NK-92 treated with Interleukin-12 subunit alpha and Interleukin-12 subunit beta, amount 100 ng/mL, for 24 hours (cell line): ENCODE results near the gene ZNF366.

Source experiments
- DNase-seq: peaks from one replicate; lab custom pipeline; 2025; lab: John Stamatoyannopoulos, UW

ZNF366 gene

DNA sequence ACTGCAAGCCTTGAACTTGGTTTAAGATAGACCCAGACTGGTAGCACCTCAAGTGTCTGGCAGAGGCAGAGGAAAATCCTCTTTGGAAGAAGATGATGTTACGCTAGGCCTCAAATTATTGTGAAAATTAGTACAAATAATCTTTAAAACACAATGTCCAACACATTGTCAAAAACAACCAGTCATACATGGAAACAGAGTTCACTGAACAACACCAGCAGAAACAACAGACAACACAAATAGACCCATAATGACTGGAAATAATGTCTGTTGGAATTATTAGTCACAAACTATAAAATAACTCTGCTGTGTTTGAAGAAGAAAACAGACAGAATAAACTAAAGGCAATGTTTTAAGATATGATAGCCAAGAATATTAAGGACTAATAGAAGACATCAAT is 15.4 kb upstream of the ZNF366 start:
- no peak for DNase-seq

DNA sequence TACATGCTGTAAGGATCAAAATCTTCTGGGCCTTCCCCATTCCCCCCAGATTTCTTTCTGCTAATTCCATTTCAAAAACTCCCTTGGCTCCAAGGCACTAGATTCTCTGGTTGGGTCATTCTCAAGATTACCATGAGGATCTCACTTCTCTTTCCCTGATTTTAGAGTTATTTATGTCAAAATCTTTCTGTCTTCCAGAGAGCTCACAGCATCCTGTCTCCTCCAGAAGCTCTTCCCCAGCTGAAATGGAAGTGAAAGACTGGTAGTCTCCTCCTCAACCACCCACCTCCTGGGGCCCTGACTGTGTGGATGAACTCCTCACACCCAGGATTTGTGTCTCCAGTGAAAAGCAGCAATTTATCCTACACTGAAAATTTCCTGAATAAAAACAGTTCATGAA is 11.9 kb upstream of the ZNF366 start:
- no peak for DNase-seq

DNA sequence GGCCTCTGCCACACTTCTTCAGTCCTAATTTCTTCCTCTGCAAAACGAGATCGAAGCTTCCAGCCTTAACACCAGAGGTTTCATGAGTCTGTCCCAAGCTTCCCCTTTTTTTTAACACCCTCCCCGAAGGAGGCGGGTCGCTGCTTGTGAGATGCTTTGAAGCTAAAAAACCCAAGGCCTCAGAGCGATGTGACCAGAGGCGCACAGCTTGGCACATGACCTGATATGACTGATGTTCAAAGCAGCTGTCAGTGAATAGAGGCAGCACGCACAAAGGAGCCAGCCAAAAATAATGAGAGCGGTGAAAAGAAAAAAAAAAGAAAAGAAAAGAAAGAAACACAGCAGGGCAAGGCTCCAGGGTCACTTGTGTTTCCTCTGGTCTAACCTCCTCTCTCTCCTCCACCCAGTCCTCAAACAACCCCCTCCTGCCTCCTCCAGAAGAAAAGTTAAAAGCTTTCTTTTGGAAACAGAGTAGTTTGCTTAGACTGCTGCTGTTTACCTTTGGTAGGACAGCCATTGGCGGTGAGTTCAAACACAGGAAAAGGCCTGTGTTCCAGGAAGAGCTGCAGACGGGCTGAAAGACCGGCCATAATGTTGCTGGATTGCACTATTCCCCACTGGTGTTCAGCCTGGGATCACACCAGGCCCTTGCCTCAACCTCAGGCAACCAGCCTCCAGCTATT is 10.9 kb upstream of the ZNF366 start:
- DNase-seq, result no peak

DNA sequence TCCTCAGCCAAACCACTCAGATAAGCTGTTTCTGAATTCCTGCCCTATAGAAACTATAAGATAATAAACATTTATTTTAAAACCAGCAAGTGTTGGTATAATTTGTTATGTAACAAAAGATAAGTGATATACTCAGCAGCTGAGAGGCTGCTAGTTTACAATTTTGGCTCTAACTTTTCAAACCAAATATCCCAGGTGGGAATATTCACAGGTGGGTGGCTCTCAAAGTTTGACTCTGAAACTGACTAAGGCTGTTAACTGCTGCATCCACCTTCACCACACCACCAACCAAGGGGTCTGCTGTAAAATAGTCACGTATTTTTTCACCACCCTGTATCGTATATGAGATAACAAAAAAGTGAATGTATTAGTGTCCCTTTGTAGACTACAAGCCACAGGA is 9.7 kb upstream of the ZNF366 start:
- no peak for DNase-seq

DNA sequence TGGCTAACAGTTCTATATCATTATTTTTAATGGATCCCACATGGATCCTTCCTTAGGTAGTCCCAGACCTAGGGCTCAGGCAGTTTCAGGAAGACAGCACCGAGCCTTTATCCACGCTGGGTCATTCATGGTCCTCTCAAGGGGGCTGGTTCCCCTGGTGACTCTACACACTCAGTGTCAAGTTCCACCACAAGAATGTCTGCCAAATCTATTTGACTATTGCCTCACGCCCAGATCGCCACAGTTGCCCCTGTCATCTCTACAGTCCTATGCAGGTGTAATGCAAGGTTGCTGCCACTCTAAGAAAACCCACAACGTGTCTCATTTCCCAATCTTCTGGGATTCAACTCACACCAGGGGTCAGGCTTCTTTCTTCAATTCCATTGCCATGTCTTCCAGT is 8.0 kb upstream of the ZNF366 start:
- no peak for DNase-seq

DNA sequence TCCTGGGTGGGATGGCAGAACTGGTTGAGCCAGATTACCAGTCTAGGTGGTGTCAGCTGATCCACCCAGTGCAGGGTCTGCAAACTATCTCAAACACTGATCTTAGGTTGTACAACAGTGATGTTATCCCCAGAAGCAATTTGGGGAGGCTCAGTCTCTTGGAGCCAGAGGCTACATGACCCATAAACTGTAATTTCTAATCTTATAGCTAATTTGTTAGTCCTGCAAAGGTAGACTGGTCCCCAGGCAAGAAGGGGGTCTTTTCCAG is 5.3 kb upstream of the ZNF366 start:
- no peak for DNase-seq

DNA sequence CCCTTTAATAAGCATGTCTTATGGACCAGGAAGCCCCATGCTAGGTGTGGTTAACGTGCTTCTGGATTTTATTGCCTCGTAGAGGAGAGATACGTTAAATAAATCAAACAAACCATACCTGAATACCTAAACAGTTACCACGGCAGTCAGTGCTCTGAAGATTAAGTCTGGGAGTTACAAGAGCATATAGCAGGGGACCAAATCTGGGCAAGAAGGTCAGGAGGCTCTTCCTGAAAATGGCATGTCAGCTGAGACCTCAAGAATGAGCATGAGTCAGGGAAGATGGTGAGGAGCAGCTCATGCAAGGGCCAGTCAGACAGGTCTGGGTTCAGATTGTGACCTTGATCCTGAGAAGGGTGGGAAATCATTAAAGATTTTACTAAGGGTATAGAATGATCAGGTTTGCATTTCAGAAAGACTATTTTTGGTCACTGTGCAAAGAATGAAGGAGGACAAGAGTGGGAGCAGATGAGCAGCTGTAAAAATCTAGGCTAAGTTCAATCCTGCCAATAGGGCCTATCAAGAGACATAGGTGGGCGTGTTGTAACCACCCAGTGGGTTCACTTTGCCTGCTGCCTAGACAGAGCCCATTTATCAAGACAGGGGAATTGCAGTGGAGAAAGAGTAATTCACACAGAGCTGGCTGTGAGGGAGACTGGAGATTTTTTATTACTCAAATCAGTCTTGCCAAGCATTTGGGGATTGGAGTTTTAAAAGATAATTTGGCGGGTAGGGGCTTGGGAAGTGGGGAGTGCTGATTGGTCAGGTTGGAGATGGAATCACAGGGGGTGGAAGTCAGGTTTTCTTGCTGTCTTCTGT is 4.8 kb upstream of the ZNF366 start:
- no peak for DNase-seq

DNA sequence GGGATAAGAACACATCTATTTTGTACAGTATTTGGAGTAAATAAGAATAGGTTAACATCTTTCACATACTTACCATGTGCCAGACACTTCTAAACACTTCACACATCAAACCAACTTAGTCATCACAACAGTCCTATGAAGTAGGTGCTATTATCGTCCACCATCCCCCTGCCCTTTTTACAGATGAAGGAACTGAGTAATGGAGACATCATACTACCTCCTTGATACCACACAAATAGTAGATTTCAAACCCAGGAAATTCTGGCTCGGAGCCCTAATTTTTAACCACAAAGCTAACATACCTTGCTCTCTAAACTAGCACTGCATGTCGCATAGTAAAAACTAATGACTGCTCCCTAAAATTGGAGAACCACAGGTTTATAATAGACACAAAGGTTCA is 4.2 kb upstream of the ZNF366 start:
- DNase-seq, result no peak

DNA sequence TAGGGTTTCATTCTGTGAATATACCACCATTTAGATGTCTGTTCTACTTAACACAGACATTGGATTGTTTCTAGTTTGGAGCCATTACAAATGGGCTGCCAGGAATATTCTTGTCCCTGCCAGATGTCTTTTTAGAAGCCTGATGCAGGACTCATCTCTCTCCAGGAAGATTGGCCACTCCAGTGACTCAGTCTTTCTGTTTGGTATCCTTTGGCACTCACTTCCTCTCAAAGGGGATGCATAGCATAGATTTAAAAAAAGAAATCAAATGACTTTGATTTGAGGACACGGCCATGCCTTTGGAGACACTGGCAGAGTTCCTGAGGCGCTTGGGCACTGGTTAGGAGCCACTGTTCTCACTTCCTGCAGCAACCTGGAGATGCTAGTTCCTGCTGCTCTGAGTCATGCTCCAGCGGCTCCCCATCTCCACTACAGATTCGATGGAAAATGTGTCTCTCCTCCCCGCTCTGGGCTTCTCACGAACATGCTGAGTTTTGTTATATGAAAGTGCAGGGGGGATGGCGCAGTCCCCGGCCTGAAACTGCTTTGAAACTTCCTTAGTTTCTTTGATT is 3.5 kb upstream of the ZNF366 start:
- no peak for DNase-seq

DNA sequence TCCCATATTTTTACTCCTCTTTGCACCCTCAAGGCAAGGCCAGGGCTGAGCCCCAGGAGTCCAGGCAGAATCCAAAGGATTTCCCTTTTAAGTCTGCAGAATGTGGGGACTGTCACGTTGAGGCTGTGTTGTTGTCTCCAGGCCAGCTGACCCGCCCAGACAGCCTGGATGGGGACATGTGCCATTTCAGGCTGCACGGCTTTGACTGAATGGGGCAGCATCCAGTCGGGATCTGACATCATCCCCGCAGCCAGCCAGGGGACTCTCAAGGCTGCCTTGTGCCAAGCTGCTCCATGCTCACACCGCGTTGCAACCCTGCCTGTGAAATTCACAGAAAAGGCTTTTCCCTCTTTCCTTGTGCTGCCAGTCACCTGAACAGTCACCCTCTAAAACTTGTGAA is 2.2 kb upstream of the ZNF366 start:
- DNase-seq, result no peak

DNA sequence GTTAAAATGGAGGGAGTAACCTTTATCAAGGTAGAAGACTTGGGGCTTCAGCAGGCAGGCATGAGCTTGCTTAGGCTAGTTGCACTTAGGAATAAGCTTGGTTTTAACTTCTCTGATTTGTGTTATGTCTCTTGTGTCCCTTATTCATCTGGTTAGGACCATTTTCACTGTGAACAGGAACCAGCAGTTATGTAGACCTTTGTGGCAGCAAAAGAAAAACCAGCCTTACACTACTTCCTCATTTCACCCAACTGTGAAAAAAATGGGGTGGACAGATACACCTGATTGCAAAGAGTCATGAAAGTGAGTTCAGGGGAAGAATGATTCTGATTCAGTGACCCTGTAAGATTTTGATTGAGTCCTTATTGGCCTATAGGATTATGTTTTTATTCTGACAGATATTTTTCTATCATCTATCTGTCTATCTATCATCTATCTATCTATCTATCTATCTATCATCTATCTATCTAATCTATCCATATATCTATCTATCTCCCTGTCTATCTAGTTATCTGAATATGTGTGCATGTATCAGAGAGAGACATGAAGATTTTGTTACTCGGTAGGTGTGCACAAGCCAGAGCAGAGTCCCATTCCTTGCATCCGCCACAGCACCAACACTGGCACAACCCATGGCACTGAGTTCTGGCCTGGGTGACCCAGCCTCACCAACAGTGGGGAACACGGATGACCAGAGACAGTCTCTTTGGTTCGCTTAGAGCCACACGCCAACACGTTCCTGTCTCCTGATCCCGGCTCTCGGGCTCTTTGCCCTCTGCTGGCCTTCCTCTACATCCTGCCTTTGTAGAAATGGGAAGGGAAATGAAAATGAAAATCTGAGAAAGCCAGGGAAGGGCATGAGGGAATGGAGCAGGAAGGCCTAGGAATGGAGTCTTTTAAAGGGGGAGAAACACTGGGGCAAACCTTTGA is 1.3 kb upstream of the ZNF366 start:
- DNase-seq, result no peak

DNA sequence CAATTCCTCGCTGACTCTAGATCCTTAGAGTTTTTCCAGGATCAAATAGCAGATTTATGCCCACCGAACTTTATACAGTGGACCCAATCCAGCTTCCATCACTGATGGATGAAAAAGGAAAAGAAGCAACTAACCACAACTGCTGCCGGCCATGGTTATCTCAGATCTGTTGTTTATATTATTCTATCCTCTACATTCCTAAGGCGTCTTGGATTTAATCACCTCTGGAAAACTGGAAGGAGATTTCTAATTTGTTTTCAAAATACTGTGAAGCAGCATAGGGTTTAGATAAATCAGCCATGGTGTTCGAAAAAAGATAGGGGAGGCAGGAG is 663 bp upstream of the ZNF366 start:
- no peak for DNase-seq

DNA sequence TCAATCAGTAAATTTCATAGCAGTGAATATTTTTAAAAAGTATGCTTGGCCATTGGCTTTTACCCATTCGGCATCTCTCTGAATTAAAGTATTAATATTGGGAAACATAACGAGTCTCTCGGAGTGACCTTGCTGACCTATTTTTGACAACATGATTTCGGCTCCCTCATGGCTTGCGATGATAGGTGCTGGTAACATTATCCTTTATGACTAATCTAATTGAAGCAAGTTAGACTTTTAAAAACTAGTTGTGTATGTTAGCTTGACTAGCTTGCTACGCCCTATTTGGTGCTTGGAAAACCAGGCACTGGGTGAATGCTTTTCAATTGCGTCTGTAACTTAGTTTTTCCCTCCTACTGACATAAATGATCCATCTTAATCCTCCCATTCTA is 1.1 kb downstream of the ZNF366 start:
- DNase-seq, result no peak

DNA sequence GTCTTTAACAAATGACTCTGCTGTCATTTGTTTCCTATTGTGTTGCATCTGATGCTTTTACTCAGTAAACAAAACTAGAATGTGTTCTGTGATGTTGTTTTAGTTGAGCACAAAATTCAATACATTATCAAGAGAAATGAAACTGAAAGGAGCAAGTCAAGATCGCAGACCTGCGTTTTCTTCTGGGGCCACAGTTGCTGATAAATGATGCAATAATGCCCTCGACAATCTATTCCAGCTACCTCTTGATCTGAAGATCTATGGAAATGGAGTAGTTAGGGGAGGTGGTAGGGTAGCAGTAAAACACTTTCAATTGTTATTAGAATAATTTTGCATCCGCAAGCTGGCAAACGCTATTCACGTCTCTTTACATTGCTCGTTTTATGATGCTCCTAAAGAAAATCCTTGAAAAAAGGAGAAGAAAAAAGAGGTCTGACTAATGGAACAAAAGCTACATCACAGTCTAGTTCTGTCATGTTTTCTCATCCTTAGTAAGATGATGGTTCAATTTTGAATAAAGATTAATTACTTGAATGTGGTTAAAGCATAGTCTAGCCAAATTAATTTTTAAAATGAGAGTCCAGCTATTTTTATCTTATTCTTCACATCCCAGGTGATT is 1.6 kb downstream of the ZNF366 start:
- no peak for DNase-seq

DNA sequence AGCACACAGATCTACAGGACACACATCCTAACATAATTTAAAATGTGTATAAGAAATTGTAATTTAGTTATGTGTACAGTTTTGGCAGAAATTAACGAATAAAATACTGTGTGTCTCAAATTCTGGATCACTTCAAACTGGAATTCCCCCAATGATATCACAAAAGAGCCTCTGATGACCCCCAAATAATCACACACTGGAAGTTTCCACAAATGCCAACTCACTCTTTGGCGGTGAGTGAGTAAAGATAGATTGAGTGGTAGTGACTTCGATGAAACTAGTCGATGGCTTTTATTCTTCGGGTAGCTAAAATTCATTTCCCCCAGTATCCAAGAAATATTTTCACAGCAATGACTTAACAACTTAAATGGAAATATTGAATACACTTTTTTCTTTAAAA is 2.2 kb downstream of the ZNF366 start:
- DNase-seq, result no peak

DNA sequence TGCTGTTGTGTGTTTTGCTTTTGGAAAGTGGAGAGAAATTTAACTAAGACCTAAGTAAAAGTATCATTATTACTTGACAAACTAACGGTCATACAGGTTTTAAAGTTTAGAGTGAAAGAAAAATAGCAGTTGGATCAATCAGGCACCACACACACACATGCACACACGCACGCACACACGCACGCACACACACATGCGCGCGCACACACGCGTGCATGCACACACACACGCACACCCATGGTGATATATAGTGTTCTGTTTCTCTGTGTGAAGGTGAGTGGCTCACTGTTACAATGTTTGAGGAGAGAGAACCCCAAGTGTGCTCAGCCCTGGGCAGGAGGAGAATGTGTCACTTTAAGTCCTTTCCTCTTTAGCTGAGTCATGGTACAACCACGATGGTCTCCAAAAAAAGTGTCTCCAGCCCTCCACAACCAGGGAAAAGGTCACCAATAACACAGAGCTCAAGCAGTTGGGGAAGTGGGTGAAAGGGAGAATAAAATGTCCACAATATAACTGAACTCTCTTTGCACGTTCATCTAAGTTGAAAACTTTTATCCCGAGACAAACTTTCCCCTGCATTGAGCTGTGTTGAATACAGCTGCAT is 3.2 kb downstream of the ZNF366 start:
- no peak for DNase-seq

DNA sequence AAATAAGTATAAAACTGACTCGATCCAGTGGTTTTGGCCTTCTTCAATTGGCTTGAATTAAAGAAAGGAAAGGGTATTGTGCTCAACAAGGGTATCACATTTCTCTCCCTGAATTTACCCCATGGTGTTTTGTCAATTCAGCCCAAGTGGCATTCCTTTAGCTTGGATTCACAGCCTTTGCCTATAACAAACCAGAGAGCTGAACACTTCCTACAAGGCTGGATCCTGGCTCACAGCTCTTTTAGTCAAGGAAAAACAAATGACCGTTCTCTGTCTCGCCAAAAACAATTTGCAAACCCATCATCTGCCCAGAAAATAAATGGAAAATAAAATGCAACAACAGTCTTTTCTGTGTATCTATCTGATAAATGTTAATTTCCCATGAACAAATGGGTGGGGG is 5.7 kb downstream of the ZNF366 start:
- no peak for DNase-seq

DNA sequence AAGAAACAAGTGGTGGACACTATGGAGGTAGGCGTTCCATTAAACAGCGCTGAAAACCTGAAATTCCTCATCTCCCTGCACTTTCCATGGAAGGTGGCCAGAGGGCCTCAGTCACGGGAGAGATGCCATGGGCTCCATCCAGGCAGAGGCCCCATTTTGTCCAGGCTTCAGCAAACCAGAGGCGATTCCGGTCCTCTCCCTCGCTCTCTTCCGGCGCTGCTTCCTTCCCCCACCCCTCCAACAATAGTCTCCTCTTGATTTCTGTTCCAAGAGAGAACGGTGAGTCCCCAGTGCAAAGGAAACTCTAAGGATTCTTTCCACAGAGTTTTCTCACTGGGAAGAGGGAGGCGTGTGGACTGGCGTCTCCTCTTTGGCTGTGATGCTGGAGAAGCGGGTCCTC is 7.5 kb downstream of the ZNF366 start:
- no peak for DNase-seq

DNA sequence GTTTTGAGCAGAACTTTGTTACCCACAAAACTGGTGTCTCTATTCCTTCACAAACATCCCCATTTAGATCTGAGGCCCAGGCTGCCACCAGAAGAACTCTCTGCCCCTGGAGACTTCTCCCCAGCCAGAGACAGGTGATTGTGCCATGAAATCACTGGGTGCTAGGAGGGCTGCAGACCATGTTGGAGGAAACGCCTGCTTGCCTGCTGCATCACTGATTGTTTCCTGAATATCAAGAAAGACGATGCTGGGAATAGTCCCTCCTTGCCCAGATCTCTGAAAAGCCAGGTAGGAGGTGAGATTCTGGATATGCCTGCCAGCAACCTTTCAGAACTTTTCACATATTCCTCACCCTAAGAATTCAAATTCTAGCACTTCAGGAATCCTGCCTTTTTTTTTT is 8.1 kb downstream of the ZNF366 start:
- DNase-seq, result no peak

DNA sequence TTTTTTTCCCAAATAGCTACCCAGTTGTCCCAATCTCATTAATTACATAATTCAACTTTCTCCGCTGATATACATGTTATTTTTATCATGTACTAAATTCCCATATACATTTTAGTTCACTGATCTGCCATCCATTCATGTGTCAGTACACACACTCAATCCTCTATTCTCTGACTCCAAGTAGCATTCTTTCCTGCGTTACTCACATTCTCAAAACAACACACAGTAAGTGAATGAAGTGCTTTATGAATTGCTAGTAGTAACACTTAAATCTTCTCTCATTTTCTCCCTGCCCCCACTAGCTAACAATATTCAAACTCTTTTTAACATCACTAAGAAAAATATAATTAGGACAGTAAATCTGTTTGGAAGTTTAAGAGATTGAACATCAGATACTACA is 8.9 kb downstream of the ZNF366 start:
- no peak for DNase-seq

DNA sequence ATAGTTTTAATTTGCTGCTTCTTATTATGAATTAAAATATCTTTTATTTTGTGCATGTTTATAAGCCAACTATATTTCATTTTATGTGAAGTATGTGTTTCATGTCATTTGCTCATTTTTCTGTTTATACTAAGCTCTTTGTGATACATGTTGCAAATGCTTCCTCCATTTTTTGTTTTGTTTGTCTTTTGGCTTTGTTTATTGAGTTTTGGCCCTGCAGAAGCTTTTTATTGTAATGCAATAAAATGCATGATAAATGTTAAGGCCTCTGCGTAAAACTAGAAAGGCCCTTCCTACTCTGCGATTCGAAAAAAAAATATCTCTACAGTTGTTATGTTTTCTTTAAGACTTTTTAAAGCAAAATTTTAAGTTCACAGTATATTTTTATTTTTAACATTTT is 9.4 kb downstream of the ZNF366 start:
- no peak for DNase-seq

DNA sequence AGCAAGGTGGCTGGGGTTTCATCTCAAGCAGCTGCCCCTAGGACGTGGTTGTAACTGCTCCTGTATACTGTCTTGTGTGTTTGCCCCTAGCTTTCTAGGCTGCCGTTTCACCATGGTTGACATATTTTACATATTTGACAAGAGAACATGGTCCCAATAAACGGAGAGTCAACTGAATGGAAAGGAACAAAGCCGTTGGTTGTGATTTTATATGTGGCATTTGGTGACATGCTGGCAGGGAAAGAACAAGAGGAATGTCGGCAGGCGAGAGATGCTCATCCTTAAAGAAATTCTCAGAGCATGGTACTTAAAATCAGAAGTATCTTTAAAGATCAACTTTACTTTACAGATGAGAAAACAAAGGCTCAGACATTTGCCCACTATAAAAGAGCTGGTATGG is 11.8 kb downstream of the ZNF366 start:
- DNase-seq, result no peak
